Right ventricle myocardium superior (tissue), 1 donor: ENCODE data around the gene MYADML2. TPM values are rescaled to one million over a fixed set of nuclear protein-coding genes. Genes with fewer than 3 reads are reported as not detected.
"Not testable (repeated sequence)": the region's sequence is repeated elsewhere in the genome, so short reads cannot be mapped to it uniquely, and the experiment has no call there.

Source experiments
- ATAC-seq: fragments of 200-7000 bp; cut with Tn5 transposase; one replicate; pipeline ENCODE4 v1.9.1; 2020; ENCODE audit warnings: mild to moderate bottlenecking; ENCODE audit not compliant: poor library complexity
- DNase-seq: peaks from one replicate; pipeline ENCODE4 v3.0.0-alpha.2; 2020
- intact Hi-C: fragments of 100-400 bp; cut with DNase I; formaldehyde crosslinking; loops from one replicate; pipeline ENCODE4 v1.11.2; 2022
- total RNA-seq: library from RNA; stranded (reverse); fragmentation: NEBNext Ultra II Directional; extraction: Animal tissue kit (Norgen Biotek cat#: 25700); gene quantifications from one replicate; pipeline ENCODE4 v1.2.1, GENCODE V29; 2021
- donor health status: DM: no; HTN: yes; CAD: no; lungs with severe emphysema.

MYADML2 gene
- total RNA-seq, 1 donor from 2014 or later, result 3.5 TPM

GRCh38 chr17:81920612-81921536 lies 26.2 kb downstream of the MYADML2 start:
- DNase-seq (no peak), ATAC-seq (no peak)
- intact Hi-C loops, result no loop called here

- no peak for ATAC-seq
- DNase-seq, result no peak
- intact Hi-C loops, result no loop called here
Measured at GRCh38 chr17:81918832-81919545, 28.0 kb downstream of the MYADML2 start.

GRCh38 chr17:81918333-81918669 lies 28.7 kb downstream of the MYADML2 start:
- DNase-seq, intact Hi-C loops: not testable (repeated sequence)
- peak; percentile 9 for ATAC-seq

GRCh38 chr17:81917565-81918332 lies 29.3 kb downstream of the MYADML2 start, which contains the start of gene SIRT7:
Gene SIRT7 (minus strand): TSS chr17:81918176. CDS start chr17:81918131, 45 bp downstream.
- DNase-seq (peak; percentile 86), ATAC-seq (peak; percentile 87)
- intact Hi-C loops, result no loop called here

GRCh38 chr17:81916234-81917001 lies 30.6 kb downstream of the MYADML2 start:
- intact Hi-C loops, result no loop called here
- no peak for DNase-seq
- ATAC-seq, result no peak

GRCh38 chr17:81915331-81915730 lies 31.7 kb downstream of the MYADML2 start:
- no peak for ATAC-seq
- no peak for DNase-seq
- intact Hi-C loops, result no loop called here

GRCh38 chr17:81914103-81914850 lies 32.8 kb downstream of the MYADML2 start:
- intact Hi-C loops, result no loop called here
- DNase-seq (no peak), ATAC-seq (no peak)

- no peak for ATAC-seq
- intact Hi-C loops, result no loop called here
- no peak for DNase-seq
Measured at GRCh38 chr17:81913394-81914102, 33.5 kb downstream of the MYADML2 start.

GRCh38 chr17:81912441-81913309 lies 34.4 kb downstream of the MYADML2 start:
- no peak for ATAC-seq
- no peak for DNase-seq
- intact Hi-C loops, result no loop called here

- intact Hi-C loops, result no loop called here
- DNase-seq, result no peak
- no peak for ATAC-seq
Measured at GRCh38 chr17:81911969-81912368, 35.1 kb downstream of the MYADML2 start.

- intact Hi-C loops, result no loop called here
- DNase-seq (peak; percentile 93), ATAC-seq (peak; percentile 95)
Measured at GRCh38 chr17:81911277-81911961, 35.6 kb downstream of the MYADML2 start, which contains the start of gene PCYT2. Gene PCYT2 (minus strand): TSS chr17:81911399. CDS start chr17:81911355, 44 bp downstream.

GRCh38 chr17:81910840-81911276 lies 36.2 kb downstream of the MYADML2 start:
- ATAC-seq (no peak), DNase-seq (no peak)
- intact Hi-C loops, result no loop called here

GRCh38 chr17:81909966-81910839 lies 36.8 kb downstream of the MYADML2 start:
- no peak for ATAC-seq
- no peak for DNase-seq
- intact Hi-C loops, result no loop called here

- DNase-seq (no peak), ATAC-seq (no peak)
- intact Hi-C loops, result no loop called here
Measured at GRCh38 chr17:81909231-81909630, 37.8 kb downstream of the MYADML2 start.

GRCh38 chr17:81908793-81909192 lies 38.2 kb downstream of the MYADML2 start:
- ATAC-seq (no peak), DNase-seq (no peak)
- intact Hi-C loops, result no loop called here
